ENCODE data around the gene GSS. TPM values are rescaled to one million over a fixed set of nuclear protein-coding genes. Genes with fewer than 3 reads are reported as not detected.

Gene GSS
- total RNA-seq, 1 experiment from 2014 or later, result 83.6 TPM

GRCh38 chr20:34915131-34915530 is 40.5 kb downstream of the GSS start:
- ChIA-PET POLR2A (no interaction called here), CTCF (no interaction called here), RAD21 (ENCODE audit: low non-redundant PET in 1 of 2, low total read pairs in 2 of 2, uncharacterized antibody in 2 of 2, unreplicated experiment in 2 of 2) (no interaction called here)
- no peak for TF ChIP-seq SRF (IDR thresholded peaks at IDR 0.05; ENCODE audit: low read depth)
- no peak for TF ChIP-seq POLR2AphosphoS5 (IDR thresholded peaks at IDR 0.05; ENCODE audit: low read depth, low read length)
- TF ChIP-seq EGR1 (IDR thresholded peaks at IDR 0.05; ENCODE audit: low read depth), result no peak
- no peak for TF ChIP-seq ZBTB33 (IDR thresholded peaks at IDR 0.05; ENCODE audit: extremely low read depth, insufficient replicate concordance, low read length)
- TF ChIP-seq, protein P1, sequence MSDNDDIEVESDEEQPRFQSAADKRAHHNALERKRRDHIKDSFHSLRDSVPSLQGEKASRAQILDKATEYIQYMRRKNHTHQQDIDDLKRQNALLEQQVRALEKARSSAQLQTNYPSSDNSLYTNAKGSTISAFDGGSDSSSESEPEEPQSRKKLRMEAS (IDR thresholded peaks at IDR 0.05), result no peak
- TF ChIP-seq FOSL1 (IDR thresholded peaks at IDR 0.05; ENCODE audit: low read depth), result no peak
- H4K20me1 ChIP-seq (ENCODE audit: insufficient read depth), result no peaks in the 10 kb centered on the region
- no peaks in the 10 kb centered on the region for H3K79me2 ChIP-seq (ENCODE audit: insufficient read depth, low read length)
- H3K9me3 ChIP-seq (ENCODE audit: control insufficient read depth in 1 of 2, insufficient read depth in 1 of 2, low read depth in 1 of 2, low read length in 2 of 2), result no peaks in the 10 kb centered on the region
- ATAC-seq (no peak), DNase-seq (ENCODE audit: low read depth, low spot score) (no peak)
- no TSS peak for BruUV-seq (replicated peaks)
- H2AFZ ChIP-seq (ENCODE audit: low read depth, low read length, poor library complexity, severe bottlenecking), result no peak overlapping the region
- H3K36me3 ChIP-seq (ENCODE audit: control insufficient read depth in 1 of 2, insufficient read depth in 2 of 2, low read length in 2 of 2), result no peaks in the 10 kb centered on the region; a peak in 1 of 4 replicates
- intact Hi-C loops (cut with micrococcal nuclease), result no loop called here
- no peaks in the 10 kb centered on the region for H3K4me1 ChIP-seq (ENCODE audit: control insufficient read depth in 1 of 2, insufficient read depth in 2 of 2, low read length in 2 of 2)
- H3K27me3 ChIP-seq (ENCODE audit: insufficient read depth, low read length), result no peaks in the 10 kb centered on the region
- no peak overlapping the region for H3K27ac ChIP-seq (ENCODE audit: low read depth, low read length)
- H3K9ac ChIP-seq (ENCODE audit: low read length), result no peak overlapping the region
- no peak overlapping the region for H3K4me3 ChIP-seq (replicated peaks in 1 of 2; ENCODE audit: low read depth in 1 of 2, low read length in 2 of 2)
- H3K9me2 ChIP-seq (ENCODE audit: insufficient read depth), result no peaks in the 10 kb centered on the region
- no peak overlapping the region for H3K4me2 ChIP-seq (ENCODE audit: low read length)

Data from HCT116 (cell line).